A549 (cell line): ENCODE data around the gene MLLT3. TPM values are rescaled to one million over a fixed set of nuclear protein-coding genes. Genes with fewer than 3 reads are reported as not detected.

Experiments used
- ATAC-seq, 2 experiments: fragments of 200-7000 bp in 1 of 2; fragments of >200 bp in 1 of 2; cut with Nextera tagmentation in 1 of 2; cut with Tn5 transposase in 1 of 2; 3 replicates each; pipeline versions ENCODE4 v1.8.0 to v1.9.1; 2018 to 2020; ENCODE audit warnings: mild to moderate bottlenecking in 1 of 2, moderate library complexity in 1 of 2
- CTCF ChIA-PET: fragments of 300-600 bp; sonication (Branson Sonifier 250); formaldehyde crosslinking; extraction: SDS; loops from one replicate; lab custom pipeline; 2021; ENCODE audit warnings: antibody characterized with exemption, inconsistent platforms; lab: Yijun Ruan, JAX
- POLR2A ChIA-PET: fragments of 350-600 bp; formaldehyde crosslinking; extraction: SDS; loops from one replicate; lab custom pipeline; 2021; ENCODE audit warnings: antibody characterized with exemption, inconsistent platforms; lab: Yijun Ruan, JAX
- DNase-seq, 2 experiments: peaks; one replicate each; pipeline versions ENCODE4 v3.0.0 to v3.0.0-alpha.2; 2011 to 2016; ENCODE audit warnings: low read depth in 1 of 2, low spot score in 1 of 2
- FAIRE-seq: peaks from 2 replicates; lab custom pipeline; 2011; peaks lifted over from hg19 to GRCh38; lab: Jason Lieb, UNC
- H3K27ac ChIP-seq, 2 experiments: fragments of >200 bp; sonication (Bioruptor Twin); formaldehyde crosslinking; 3 replicates each; pipeline ENCODE4 v1.5.1; 2016 to 2017
- H3K4me1 ChIP-seq: fragments of >200 bp; sonication (Bioruptor Twin); formaldehyde crosslinking; 3 replicates; pipeline ENCODE4 v1.6.1; 2016
- H3K4me2 ChIP-seq: fragments of >200 bp; sonication (Bioruptor Twin); formaldehyde crosslinking; 3 replicates; pipeline ENCODE4 v1.6.1; 2016
- H3K4me3 ChIP-seq: fragments of >200 bp; sonication (Bioruptor Twin); formaldehyde crosslinking; 3 replicates; pipeline ENCODE4 v1.5.1; 2016
- H3K9me3 ChIP-seq: fragments of >200 bp; sonication (Bioruptor Twin); formaldehyde crosslinking; 3 replicates; pipeline ENCODE4 v1.6.1; 2016
- ATOH8 ChIP-seq: fragments of 250-450 bp; sonication (Bioruptor Pico); IDR thresholded peaks from 2 replicates; pipeline ENCODE4 v1.5.0; 2020; ENCODE audit warnings: low read depth, mild to moderate bottlenecking, moderate library complexity
- BCL3 ChIP-seq: fragments of >200 bp; sonication (Bioruptor Twin); formaldehyde crosslinking; IDR thresholded peaks from 3 replicates; pipeline ENCODE4 v1.6.1; 2016
- CBX8 ChIP-seq: fragments of 200-600 bp; sonication (generic); IDR thresholded peaks from 2 replicates; pipeline ENCODE4 v1.6.1; 2016
- E2F6 ChIP-seq: IDR thresholded peaks from 2 replicates; pipeline ENCODE4 v1.6.1; 2012; ENCODE audit warnings: low read depth, borderline replicate concordance
- EHMT2 ChIP-seq: fragments of 200-600 bp; sonication (generic); IDR thresholded peaks from 2 replicates; pipeline ENCODE4 v1.6.1; 2016; ENCODE audit warnings: antibody characterized with exemption, low read depth, mild to moderate bottlenecking, moderate library complexity
- EP300 ChIP-seq, 2 experiments: fragments of >200 bp; sonication (Bioruptor Twin); formaldehyde crosslinking; IDR thresholded peaks; 2 replicates in 1 of 2; 3 replicates in 1 of 2; pipeline ENCODE4 v1.6.1; 2016 to 2017
- FOSB ChIP-seq: fragments of 250-450 bp; sonication (Bioruptor Pico); IDR thresholded peaks from 2 replicates; pipeline ENCODE4 v1.5.0; 2020; ENCODE audit warnings: mild to moderate bottlenecking, moderate library complexity
- GATA3 ChIP-seq: IDR thresholded peaks from 2 replicates; pipeline ENCODE4 v1.6.1; 2012; ENCODE audit warnings: borderline replicate concordance
- HES2 ChIP-seq: fragments of >200 bp; sonication (Bioruptor Twin); formaldehyde crosslinking; IDR thresholded peaks from 2 replicates; pipeline ENCODE4 v1.6.1; 2016
- HOXB5 ChIP-seq: fragments of 250-450 bp; sonication (Bioruptor Pico); IDR thresholded peaks from 2 replicates; pipeline ENCODE4 v1.5.0; 2020; ENCODE audit warnings: mild to moderate bottlenecking, moderate library complexity
- KDM1A ChIP-seq: fragments of 200-600 bp; sonication (generic); IDR thresholded peaks from 2 replicates; pipeline ENCODE4 v1.6.1; 2016; ENCODE audit warnings: low read depth, mild to moderate bottlenecking
- MAFK ChIP-seq: fragments of 450-650 bp; IDR thresholded peaks from 2 replicates; pipeline ENCODE4 v1.6.1; 2014; ENCODE audit not compliant: partially characterized antibody
- MYC ChIP-seq: IDR thresholded peaks from 2 replicates; pipeline ENCODE4 v1.6.1; 2012; ENCODE audit warnings: mild to moderate bottlenecking, inconsistent platforms, low read length, improper control_type of control experiment, borderline replicate concordance
- NFE2L2 ChIP-seq: fragments of 150-350 bp; conservative IDR thresholded peaks from 2 replicates; pipeline ENCODE4 v1.6.1; 2014; ENCODE audit warnings: low read length
- NPAS2 ChIP-seq: fragments of 250-450 bp; sonication (Bioruptor Pico); IDR thresholded peaks from 2 replicates; pipeline ENCODE4 v1.8.0; 2022; ENCODE audit warnings: mild to moderate bottlenecking, moderate library complexity, borderline replicate concordance
- PBX3 ChIP-seq: IDR thresholded peaks from 2 replicates; pipeline ENCODE4 v1.6.1; 2012
- RARB ChIP-seq: fragments of 250-450 bp; sonication (Bioruptor Pico); IDR thresholded peaks from 2 replicates; pipeline ENCODE4 v1.8.0; 2021; ENCODE audit warnings: mild to moderate bottlenecking, moderate library complexity
- REST ChIP-seq: fragments of 200-600 bp; sonication (generic); IDR thresholded peaks from 2 replicates; pipeline ENCODE4 v1.6.1; 2016; ENCODE audit warnings: antibody characterized with exemption, mild to moderate bottlenecking, moderate library complexity
- SMC3 ChIP-seq: fragments of >200 bp; sonication (Bioruptor Twin); formaldehyde crosslinking; IDR thresholded peaks from 3 replicates; pipeline ENCODE4 v1.6.1; 2018; ENCODE audit warnings: inconsistent platforms
- SREBF2 ChIP-seq: fragments of 450-650 bp; IDR thresholded peaks from 2 replicates; pipeline ENCODE4 v1.6.1; 2014; ENCODE audit warnings: mild to moderate bottlenecking, moderate library complexity
- TFCP2L1 ChIP-seq: fragments of 250-450 bp; sonication (Bioruptor Pico); IDR thresholded peaks from 2 replicates; pipeline ENCODE4 v1.5.0; 2021; ENCODE audit warnings: mild to moderate bottlenecking
- USF2 ChIP-seq: fragments of 450-650 bp; IDR thresholded peaks from 2 replicates; pipeline ENCODE4 v1.6.1; 2014; ENCODE audit warnings: antibody characterized with exemption
- WGBS: methylation state at CpG from one replicate; pipeline ENCODE4 v1.1.6; 2017; ENCODE audit errors: missing lambda C conversion rate; 5-methylcytosine and 5-hydroxymethylcytosine counted together
- polyA plus RNA-seq, 4 experiments: library from polyadenylated mRNA; depleted of rRNA in 3 of 4; stranded (reverse); fragments of >200 nt; fragmentation: RNase III in 1 of 4; extraction: RNeasy Plus Mini Kit Qiagen cat#74134 plus additional on column Dnase treatment in 1 of 4; gene quantifications; 2 replicates in 3 of 4; 3 replicates in 1 of 4; pipeline ENCODE4 v1.2.3, GENCODE V29; 2011 to 2017

MLLT3 gene
- polyA plus RNA-seq, 2 of the 4 experiments (the other 2 are of a cell fraction) = 14.3 to 47.6 TPM

- TF ChIP-seq TFCP2L1 (no peak), GATA3 (0 out of 2 replicates have a peak, but pooled peaks have one; percentile 37), RARB (CRISPR knock-in tag) (no peak), SMC3 (no peak), NFE2L2 (peak; percentile 51; the same call in 1 of the 2 replicates), HES2 (no peak), KDM1A (no peak), EP300 (IDR thresholded peaks at IDR 0.05) (no peak), USF2 (no peak), MAFK (peak; percentile 90), E2F6 (no peak)
These were observed 110.2 kb downstream of the MLLT3 start (continued) for GRCh38 chr9:20512106-20512505.

- Histone ChIP-seq H3K9me3 (no peaks in the 10 kb centered on the region), H3K4me3 (no peak overlapping the region), H3K4me2 (peak overlapping the region; percentile 73), H3K27ac (peak overlapping the region; percentile 66 to 79), H3K4me1 (peaks cover 40% of the 10 kb centered on the region)
- ATAC-seq (peak; percentile 35 to 68; a peak in 4 of 6 replicates), DNase-seq (peak in 1 of 2 experiments; percentile 26), FAIRE-seq (no peak)
- WGBS = 100% methylated on average over 1 of the region's 1 CpG
- CTCF ChIA-PET = interaction anchor here (0.9 kb wide), 1 partner anchor 111 kb away, joined by 3 read pairs; the partner anchor contains the start of gene MLLT3
- POLR2A ChIA-PET = no interaction called here
- no peak for TF ChIP-seq BCL3
- TF ChIP-seq CBX8 = no peak
- TF ChIP-seq EHMT2 = no peak
- TF ChIP-seq SREBF2 = no peak
- TF ChIP-seq ATOH8 = no peak
- no peak for TF ChIP-seq PBX3
- TF ChIP-seq FOSB (CRISPR knock-in tag) = no peak
- no peak for TF ChIP-seq NPAS2
- TF ChIP-seq HOXB5 (CRISPR knock-in tag) = no peak
- TF ChIP-seq, all 56 proteins: peak for 0
These were observed 110.6 kb downstream of the MLLT3 start for GRCh38 chr9:20511686-20512085.

- ATAC-seq = no peak
These were observed 112.8 kb downstream of the MLLT3 start for GRCh38 chr9:20509466-20509865.

More at GRCh38 chr9:20509466-20509865, 112.8 kb downstream of the MLLT3 start:
- DNase-seq = no peak
- Histone ChIP-seq H3K4me3 (no peak overlapping the region), H3K9me3 (no peaks in the 10 kb centered on the region), H3K4me1 (peaks cover 40% of the 10 kb centered on the region), H3K4me2 (no peak overlapping the region), H3K27ac (no peak overlapping the region)
- no peak for TF ChIP-seq EP300 (IDR thresholded peaks at IDR 0.05)
- no peak for TF ChIP-seq REST
- no peak for TF ChIP-seq TFCP2L1
- TF ChIP-seq MYC = no peak
- no peak for TF ChIP-seq BCL3
- TF ChIP-seq E2F6 = no peak
- CTCF ChIA-PET = no interaction called here
- FAIRE-seq = no peak
- 88% methylated on average over 3 of the region's 3 CpGs for WGBS
- POLR2A ChIA-PET = no interaction called here
